Measurements from ENCODE around the gene ACSS3.

ACSS3 gene

GRCh38 chr12:81141217-81141616, 63.3 kb downstream of the ACSS3 start:
- no peaks in the 10 kb centered on the region for H3K36me3 ChIP-seq (ENCODE audit: insufficient read depth, low read length)
- H3K9me2 ChIP-seq (ENCODE audit: low read depth, low read length), result no peaks in the 10 kb centered on the region
- H3K27me3 ChIP-seq (ENCODE audit: insufficient read depth, low read length), result no peaks in the 10 kb centered on the region
- no peaks in the 10 kb centered on the region for H4K20me1 ChIP-seq (ENCODE audit: insufficient read depth, low read length)
- no peak overlapping the region for H3K27ac ChIP-seq (ENCODE audit: low read depth, low read length, poor library complexity, severe bottlenecking)
- no peak overlapping the region for H3K4me2 ChIP-seq (ENCODE audit: low read length)
- H2AFZ ChIP-seq (ENCODE audit: low read length), result no peak overlapping the region
- TF ChIP-seq CTCF (IDR thresholded peaks at IDR 0.05; ENCODE audit: low read length), result no peak
- TF ChIP-seq EZH2 (IDR thresholded peaks at IDR 0.05; ENCODE audit: borderline replicate concordance, low read length), result no peak
- no peak overlapping the region for H3K9ac ChIP-seq (ENCODE audit: low read length)
- no peaks in the 10 kb centered on the region for H3K9me3 ChIP-seq (ENCODE audit: low read length)
- H3K4me3 ChIP-seq (ENCODE audit: low read depth, low read length, poor library complexity, severe bottlenecking), result no peak overlapping the region
- no peaks in the 10 kb centered on the region for H3K4me1 ChIP-seq (ENCODE audit: insufficient read depth, low read length, severe bottlenecking)
- no peaks in the 10 kb centered on the region for H3K79me2 ChIP-seq (ENCODE audit: insufficient read depth, low read length)
- no peaks in the 10 kb centered on the region for H3F3A ChIP-seq (ENCODE audit: insufficient read depth, low read length)

- H3K4me2 ChIP-seq (ENCODE audit: low read length), result no peak overlapping the region
- no peaks in the 10 kb centered on the region for H4K20me1 ChIP-seq (ENCODE audit: insufficient read depth, low read length)
- H3K9me3 ChIP-seq (ENCODE audit: low read length), result no peaks in the 10 kb centered on the region
- no peaks in the 10 kb centered on the region for H3K36me3 ChIP-seq (ENCODE audit: insufficient read depth, low read length)
- no peaks in the 10 kb centered on the region for H3K27me3 ChIP-seq (ENCODE audit: insufficient read depth, low read length)
- no peaks in the 10 kb centered on the region for H3F3A ChIP-seq (ENCODE audit: insufficient read depth, low read length)
- H3K79me2 ChIP-seq (ENCODE audit: insufficient read depth, low read length), result no peaks in the 10 kb centered on the region
- no peak overlapping the region for H3K4me3 ChIP-seq (ENCODE audit: low read depth, low read length, poor library complexity, severe bottlenecking)
- no peaks in the 10 kb centered on the region for H3K4me1 ChIP-seq (ENCODE audit: insufficient read depth, low read length, severe bottlenecking)
- TF ChIP-seq CTCF (IDR thresholded peaks at IDR 0.05; ENCODE audit: low read length), result no peak
- TF ChIP-seq EZH2 (IDR thresholded peaks at IDR 0.05; ENCODE audit: borderline replicate concordance, low read length), result no peak
- no peaks in the 10 kb centered on the region for H3K9me2 ChIP-seq (ENCODE audit: low read depth, low read length)
- no peak overlapping the region for H3K27ac ChIP-seq (ENCODE audit: low read depth, low read length, poor library complexity, severe bottlenecking)
- no peak overlapping the region for H2AFZ ChIP-seq (ENCODE audit: low read length)
- H3K9ac ChIP-seq (ENCODE audit: low read length), result no peak overlapping the region
These were observed 65.2 kb downstream of the ACSS3 start for GRCh38 chr12:81143057-81143456.

- Histone ChIP-seq H3K4me3 (ENCODE audit: low read depth, low read length, poor library complexity, severe bottlenecking) (no peak overlapping the region), H3K79me2 (ENCODE audit: insufficient read depth, low read length) (no peaks in the 10 kb centered on the region), H3K9ac (ENCODE audit: low read length) (no peak overlapping the region), H3K4me2 (ENCODE audit: low read length) (no peak overlapping the region), H3F3A (ENCODE audit: insufficient read depth, low read length) (no peaks in the 10 kb centered on the region), H3K4me1 (ENCODE audit: insufficient read depth, low read length, severe bottlenecking) (no peaks in the 10 kb centered on the region), H3K9me2 (ENCODE audit: low read depth, low read length) (no peaks in the 10 kb centered on the region), H3K36me3 (ENCODE audit: insufficient read depth, low read length) (no peaks in the 10 kb centered on the region), H3K27me3 (ENCODE audit: insufficient read depth, low read length) (no peaks in the 10 kb centered on the region), H3K9me3 (ENCODE audit: low read length) (no peaks in the 10 kb centered on the region), H2AFZ (ENCODE audit: low read length) (no peak overlapping the region), H3K27ac (ENCODE audit: low read depth, low read length, poor library complexity, severe bottlenecking) (no peak overlapping the region), H4K20me1 (ENCODE audit: insufficient read depth, low read length) (no peaks in the 10 kb centered on the region)
- TF ChIP-seq CTCF (IDR thresholded peaks at IDR 0.05; ENCODE audit: low read length) (no peak), EZH2 (IDR thresholded peaks at IDR 0.05; ENCODE audit: borderline replicate concordance, low read length) (no peak)
These were observed 68.6 kb downstream of the ACSS3 start for GRCh38 chr12:81146228-81147225.
